H1 (cell line): Measurements from ENCODE around the gene MECP2.

Experiments used
- CBX5 ChIP-seq: fragments of 300-800, 300-1000 bp; sonication (generic); IDR thresholded peaks from 2 replicates; pipeline ENCODE4 v1.7.1; 2016; ENCODE audit warnings: antibody characterized with exemption, low read length, low read depth
- EZH2 ChIP-seq: fragments of 200-600 bp; sonication (generic); IDR thresholded peaks from 2 replicates; pipeline ENCODE4 v1.7.1; 2012; ENCODE audit warnings: low read depth, mild to moderate bottlenecking, moderate library complexity, low read length, inconsistent platforms; ENCODE audit not compliant: severe bottlenecking
- POLR2A ChIP-seq, 2 experiments: IDR thresholded peaks; 1 replicate in 1 of 2; 2 replicates in 1 of 2; pipeline ENCODE4 v1.6.1; 2011; ENCODE audit warnings: low read depth in 2 of 2, low read length in 2 of 2, mild to moderate bottlenecking in 2 of 2; ENCODE audit errors: control extremely low read depth in 1 of 2
- RBBP5 ChIP-seq: IDR thresholded peaks from 2 replicates; pipeline ENCODE4 v1.7.1; 2012; ENCODE audit warnings: low read depth, mild to moderate bottlenecking, inconsistent platforms, low read length, moderate library complexity, borderline replicate concordance
- SIN3A ChIP-seq, 2 experiments: IDR thresholded peaks in 1 of 2; conservative IDR thresholded peaks in 1 of 2; 2 replicates each; pipeline ENCODE4 v1.6.1; 2011 to 2012; ENCODE audit warnings: low read length in 2 of 2, improper control_type of control experiment in 1 of 2, low read depth in 1 of 2, mild to moderate bottlenecking in 1 of 2
- ZNF274 ChIP-seq: IDR thresholded peaks from 2 replicates; pipeline ENCODE4 v1.7.0; 2012; ENCODE audit warnings: low read length, borderline replicate concordance; ENCODE audit errors: extremely low read depth
- TF ChIP-seq, protein P1 (sequence below): IDR thresholded peaks from 2 replicates; pipeline ENCODE4 v1.6.1; 2011; ENCODE audit warnings: low read length, improper control_type of control experiment
- TF ChIP-seq, protein P2 (sequence below): IDR thresholded peaks from 2 replicates; pipeline ENCODE4 v1.6.1; 2011; ENCODE audit warnings: low read depth, mild to moderate bottlenecking, low read length; ENCODE audit not compliant: insufficient read depth
- TF ChIP-seq, protein P3 (sequence below), 3 experiments: IDR thresholded peaks; 1 replicate in 2 of 3; 2 replicates in 1 of 3; pipeline versions ENCODE4 v1.5.1 to v1.6.1; 2011; ENCODE audit warnings: low read length in 3 of 3, mild to moderate bottlenecking in 3 of 3, inconsistent platforms in 2 of 3, low read depth in 1 of 3, moderate library complexity in 1 of 3; ENCODE audit not compliant: insufficient read depth in 1 of 3; ENCODE audit errors: control extremely low read depth in 1 of 3

DNA sequence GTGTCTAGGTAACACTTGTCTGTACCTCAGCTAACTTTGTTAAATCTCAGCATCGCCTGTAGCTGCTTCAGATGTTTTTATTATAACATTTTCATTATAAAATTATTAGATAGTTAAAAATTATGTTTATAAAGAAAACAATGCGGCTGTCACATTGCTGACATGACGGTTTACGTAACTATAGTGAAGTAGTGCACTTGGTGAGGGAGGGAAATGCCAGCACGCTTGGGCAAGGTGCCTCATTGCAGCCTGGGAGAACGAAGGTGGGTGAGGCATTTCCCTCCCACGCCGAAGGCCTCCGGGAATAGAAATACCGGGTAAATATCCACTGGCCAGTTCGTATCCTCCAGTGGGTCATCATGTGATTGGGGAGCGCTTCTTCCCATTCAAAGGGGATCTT is 109.0 kb downstream of the MECP2 start:
- TF ChIP-seq, protein P1, sequence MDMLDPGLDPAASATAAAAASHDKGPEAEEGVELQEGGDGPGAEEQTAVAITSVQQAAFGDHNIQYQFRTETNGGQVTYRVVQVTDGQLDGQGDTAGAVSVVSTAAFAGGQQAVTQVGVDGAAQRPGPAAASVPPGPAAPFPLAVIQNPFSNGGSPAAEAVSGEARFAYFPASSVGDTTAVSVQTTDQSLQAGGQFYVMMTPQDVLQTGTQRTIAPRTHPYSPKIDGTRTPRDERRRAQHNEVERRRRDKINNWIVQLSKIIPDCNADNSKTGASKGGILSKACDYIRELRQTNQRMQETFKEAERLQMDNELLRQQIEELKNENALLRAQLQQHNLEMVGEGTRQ = no peak
- TF ChIP-seq, protein P2, sequence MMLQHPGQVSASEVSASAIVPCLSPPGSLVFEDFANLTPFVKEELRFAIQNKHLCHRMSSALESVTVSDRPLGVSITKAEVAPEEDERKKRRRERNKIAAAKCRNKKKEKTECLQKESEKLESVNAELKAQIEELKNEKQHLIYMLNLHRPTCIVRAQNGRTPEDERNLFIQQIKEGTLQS = no peak
- no peak for TF ChIP-seq SIN3A (conservative IDR thresholded peaks at IDR 0.05 in 1 of 2, IDR thresholded peaks at IDR 0.05 in 1 of 2; ENCODE audit: low read depth in 1 of 2, low read length in 2 of 2)
- no peak for TF ChIP-seq RBBP5
- TF ChIP-seq ZNF274 = no peak
- TF ChIP-seq POLR2A (IDR thresholded peaks at IDR 0.05; ENCODE audit: control extremely low read depth in 1 of 2, low read depth in 2 of 2, low read length in 2 of 2) = no peak
- TF ChIP-seq, protein P3, sequence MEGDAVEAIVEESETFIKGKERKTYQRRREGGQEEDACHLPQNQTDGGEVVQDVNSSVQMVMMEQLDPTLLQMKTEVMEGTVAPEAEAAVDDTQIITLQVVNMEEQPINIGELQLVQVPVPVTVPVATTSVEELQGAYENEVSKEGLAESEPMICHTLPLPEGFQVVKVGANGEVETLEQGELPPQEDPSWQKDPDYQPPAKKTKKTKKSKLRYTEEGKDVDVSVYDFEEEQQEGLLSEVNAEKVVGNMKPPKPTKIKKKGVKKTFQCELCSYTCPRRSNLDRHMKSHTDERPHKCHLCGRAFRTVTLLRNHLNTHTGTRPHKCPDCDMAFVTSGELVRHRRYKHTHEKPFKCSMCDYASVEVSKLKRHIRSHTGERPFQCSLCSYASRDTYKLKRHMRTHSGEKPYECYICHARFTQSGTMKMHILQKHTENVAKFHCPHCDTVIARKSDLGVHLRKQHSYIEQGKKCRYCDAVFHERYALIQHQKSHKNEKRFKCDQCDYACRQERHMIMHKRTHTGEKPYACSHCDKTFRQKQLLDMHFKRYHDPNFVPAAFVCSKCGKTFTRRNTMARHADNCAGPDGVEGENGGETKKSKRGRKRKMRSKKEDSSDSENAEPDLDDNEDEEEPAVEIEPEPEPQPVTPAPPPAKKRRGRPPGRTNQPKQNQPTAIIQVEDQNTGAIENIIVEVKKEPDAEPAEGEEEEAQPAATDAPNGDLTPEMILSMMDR (IDR thresholded peaks at IDR 0.05; ENCODE audit: control extremely low read depth in 1 of 3, insufficient read depth in 1 of 3, low read depth in 1 of 3, low read length in 3 of 3) = no peak
- no peak for TF ChIP-seq CBX5
- TF ChIP-seq EZH2 = no peak
